ENCODE results near the gene UQCRQ. TPM values are rescaled to one million over a fixed set of nuclear protein-coding genes. Genes with fewer than 3 reads are reported as not detected.

UQCRQ gene
- total RNA-seq, 4 donors from 2014 or later = 113 to 184 (median 126) TPM

DNA sequence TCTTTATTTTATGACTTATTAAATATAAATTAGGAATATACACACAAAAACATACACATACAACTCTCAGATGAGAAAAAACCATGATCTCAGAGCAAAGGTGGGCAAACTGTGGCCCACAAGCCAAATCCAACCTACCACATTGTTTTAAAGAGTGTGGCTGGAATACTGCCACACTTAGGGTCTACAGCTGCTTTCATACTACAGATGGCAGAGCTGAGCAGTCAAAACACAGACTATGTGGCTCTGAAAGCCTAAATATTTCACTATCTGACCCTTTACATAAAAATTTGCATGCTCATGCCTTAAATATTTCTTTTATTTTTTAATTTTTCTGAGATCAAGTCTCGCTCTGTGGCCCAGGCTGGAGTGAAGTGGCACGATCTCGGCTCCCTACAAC lies 35.3 kb downstream of the UQCRQ start:
- intact Hi-C loops (cut with DNase I) = no loop called here
- H3K4me1 ChIP-seq = no peaks in the 10 kb centered on the region
- DNase-seq (ENCODE audit: extremely low spot score) = no peak
- 96% methylated on average over 3 of the region's 3 CpGs for WGBS
- TF ChIP-seq EP300 (IDR thresholded peaks at IDR 0.05) = no peak
- no peak for TF ChIP-seq POLR2A (IDR thresholded peaks at IDR 0.05; ENCODE audit: low read depth)
- no peak for TF ChIP-seq POLR2AphosphoS5 (IDR thresholded peaks at IDR 0.05)
- TF ChIP-seq, protein P1, sequence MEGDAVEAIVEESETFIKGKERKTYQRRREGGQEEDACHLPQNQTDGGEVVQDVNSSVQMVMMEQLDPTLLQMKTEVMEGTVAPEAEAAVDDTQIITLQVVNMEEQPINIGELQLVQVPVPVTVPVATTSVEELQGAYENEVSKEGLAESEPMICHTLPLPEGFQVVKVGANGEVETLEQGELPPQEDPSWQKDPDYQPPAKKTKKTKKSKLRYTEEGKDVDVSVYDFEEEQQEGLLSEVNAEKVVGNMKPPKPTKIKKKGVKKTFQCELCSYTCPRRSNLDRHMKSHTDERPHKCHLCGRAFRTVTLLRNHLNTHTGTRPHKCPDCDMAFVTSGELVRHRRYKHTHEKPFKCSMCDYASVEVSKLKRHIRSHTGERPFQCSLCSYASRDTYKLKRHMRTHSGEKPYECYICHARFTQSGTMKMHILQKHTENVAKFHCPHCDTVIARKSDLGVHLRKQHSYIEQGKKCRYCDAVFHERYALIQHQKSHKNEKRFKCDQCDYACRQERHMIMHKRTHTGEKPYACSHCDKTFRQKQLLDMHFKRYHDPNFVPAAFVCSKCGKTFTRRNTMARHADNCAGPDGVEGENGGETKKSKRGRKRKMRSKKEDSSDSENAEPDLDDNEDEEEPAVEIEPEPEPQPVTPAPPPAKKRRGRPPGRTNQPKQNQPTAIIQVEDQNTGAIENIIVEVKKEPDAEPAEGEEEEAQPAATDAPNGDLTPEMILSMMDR (IDR thresholded peaks at IDR 0.05) = no peak
- H3K9me3 ChIP-seq = no peaks in the 10 kb centered on the region
- no peaks in the 10 kb centered on the region for H3K27me3 ChIP-seq
- no peak overlapping the region for H3K4me3 ChIP-seq
- H3K36me3 ChIP-seq = peaks cover 15 to 51% (median 41%) of the 10 kb centered on the region in 4 donors
- no peak overlapping the region for H3K27ac ChIP-seq (replicated peaks in 1 of 4)

DNA sequence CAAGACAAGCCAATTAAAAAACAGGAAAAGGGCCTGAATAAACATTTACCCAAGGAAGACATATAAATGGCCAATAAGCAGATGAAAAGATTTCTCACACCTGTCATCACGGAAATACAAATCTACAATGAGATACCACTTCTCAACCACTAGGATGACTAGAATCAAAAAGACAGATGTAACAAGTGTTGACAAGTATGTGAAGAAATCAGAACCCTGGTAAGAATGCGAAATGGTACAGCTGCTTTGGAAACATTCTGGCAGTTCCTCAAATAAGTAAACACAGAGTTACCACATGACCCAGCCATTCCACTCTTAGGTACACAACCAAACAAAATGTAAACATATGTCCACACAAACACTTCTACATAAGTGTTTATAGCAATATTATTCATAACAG lies 39.5 kb downstream of the UQCRQ start:
- Histone ChIP-seq H3K9me3 (no peaks in the 10 kb centered on the region), H3K4me3 (no peak overlapping the region), H3K4me1 (no peaks in the 10 kb centered on the region), H3K36me3 (peaks cover 0 to 32% (median 22%) of the 10 kb centered on the region in 4 donors), H3K27me3 (no peaks in the 10 kb centered on the region), H3K27ac (replicated peaks in 1 of 4) (no peak overlapping the region)
- DNase-seq (ENCODE audit: extremely low spot score) = no peak
- intact Hi-C loops (cut with DNase I) = no loop called here
- WGBS = 88% methylated on average over 2 of the region's 2 CpGs
- TF ChIP-seq, protein P1 (IDR thresholded peaks at IDR 0.05) = no peak
- no peak for TF ChIP-seq POLR2AphosphoS5 (IDR thresholded peaks at IDR 0.05)
- no peak for TF ChIP-seq POLR2A (IDR thresholded peaks at IDR 0.05; ENCODE audit: low read depth)
- TF ChIP-seq EP300 (IDR thresholded peaks at IDR 0.05) = no peak

DNA sequence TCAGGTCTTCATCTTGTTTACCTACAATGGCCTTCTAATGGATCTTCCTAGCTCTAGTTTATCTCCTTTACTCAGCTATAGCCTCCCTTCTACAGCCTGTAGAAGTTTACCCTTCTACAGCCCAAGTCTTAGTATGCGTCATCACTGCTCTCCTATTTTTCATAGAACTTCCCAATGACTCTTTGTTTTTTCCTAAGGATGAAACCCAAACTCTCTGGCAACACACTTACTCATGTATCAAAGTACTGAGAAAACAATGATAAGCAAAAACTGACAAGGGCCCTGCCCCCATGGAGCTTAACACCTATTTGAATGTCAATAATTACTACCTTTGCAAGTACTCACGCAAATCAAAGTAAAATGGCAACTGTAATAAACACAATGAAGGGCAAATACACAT lies 40.7 kb downstream of the UQCRQ start:
- 99% methylated on average over 2 of the region's 2 CpGs for WGBS
- Histone ChIP-seq H3K36me3 (peaks cover 0 to 26% (median 17%) of the 10 kb centered on the region in 4 donors), H3K9me3 (no peaks in the 10 kb centered on the region), H3K4me1 (no peaks in the 10 kb centered on the region), H3K27me3 (no peaks in the 10 kb centered on the region), H3K4me3 (no peak overlapping the region), H3K27ac (replicated peaks in 1 of 4) (no peak overlapping the region)
- DNase-seq (ENCODE audit: extremely low spot score) = no peak
- TF ChIP-seq POLR2A (IDR thresholded peaks at IDR 0.05; ENCODE audit: low read depth) = no peak
- TF ChIP-seq, protein P1 (IDR thresholded peaks at IDR 0.05) = no peak
- TF ChIP-seq EP300 (IDR thresholded peaks at IDR 0.05) = no peak
- TF ChIP-seq POLR2AphosphoS5 (IDR thresholded peaks at IDR 0.05) = no peak
- intact Hi-C loops (cut with DNase I) = no loop called here

DNA sequence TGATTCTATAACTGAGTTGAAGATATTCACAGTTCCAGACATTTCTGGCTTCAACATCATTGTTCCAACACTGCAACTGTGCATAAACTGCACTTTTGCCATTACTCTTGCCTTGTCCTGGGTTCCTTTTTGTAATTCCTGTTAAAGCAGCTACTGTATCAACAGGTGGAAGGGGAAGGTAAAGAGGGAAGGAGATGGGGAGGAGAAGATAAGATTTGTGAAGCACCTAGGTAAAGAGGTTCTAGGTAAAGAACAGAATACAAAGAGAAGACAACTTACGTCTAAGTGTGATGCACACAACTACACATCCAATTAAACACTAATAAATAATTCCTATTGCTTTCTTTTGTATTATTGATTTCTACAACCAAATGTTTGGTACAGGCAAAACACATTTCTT lies 43.3 kb downstream of the UQCRQ start:
- intact Hi-C loops (cut with DNase I) = no loop called here
- TF ChIP-seq EP300 (IDR thresholded peaks at IDR 0.05) (no peak), POLR2AphosphoS5 (IDR thresholded peaks at IDR 0.05) (no peak), POLR2A (IDR thresholded peaks at IDR 0.05; ENCODE audit: low read depth) (no peak)
- TF ChIP-seq, protein P1 (IDR thresholded peaks at IDR 0.05) = no peak
- H3K36me3 ChIP-seq = peaks cover 7 to 34% (median 22%) of the 10 kb centered on the region in 4 donors
- 84% methylated on average over 1 of the region's 1 CpG for WGBS
- peaks cover 0 to under 1% (median 0%) of the 10 kb centered on the region in 4 donors for H3K4me1 ChIP-seq
- H3K9me3 ChIP-seq = no peaks in the 10 kb centered on the region
- H3K27ac ChIP-seq (replicated peaks in 1 of 4) = no peak overlapping the region
- no peaks in the 10 kb centered on the region for H3K27me3 ChIP-seq
- H3K4me3 ChIP-seq = no peak overlapping the region
- no peak for DNase-seq (ENCODE audit: extremely low spot score)

DNA sequence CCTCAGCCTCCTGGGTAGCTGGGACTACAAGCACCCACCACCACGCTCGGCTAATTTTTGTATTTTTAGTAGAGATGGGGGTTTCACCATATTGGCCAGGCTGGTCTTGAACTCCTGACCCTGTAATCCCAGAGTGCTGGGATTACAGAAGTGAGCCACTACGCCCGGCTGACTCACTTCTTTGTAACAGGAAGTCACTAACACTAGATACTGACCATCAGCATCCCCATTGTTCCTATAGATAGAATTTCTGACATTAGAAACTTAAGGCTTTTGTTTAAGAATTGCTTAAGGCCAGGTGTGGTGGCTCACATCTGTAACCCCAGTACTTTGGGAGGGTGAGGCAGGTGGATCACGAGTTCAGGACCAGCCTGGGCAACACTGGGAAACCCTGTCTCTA lies 49.2 kb downstream of the UQCRQ start:
- no peaks in the 10 kb centered on the region for H3K27me3 ChIP-seq
- WGBS = 100% methylated on average over 5 of the region's 5 CpGs
- intact Hi-C loops (cut with DNase I) = no loop called here
- no peak overlapping the region for H3K27ac ChIP-seq (replicated peaks in 1 of 4)
- DNase-seq (ENCODE audit: extremely low spot score) = no peak
- no peaks in the 10 kb centered on the region for H3K9me3 ChIP-seq
- TF ChIP-seq POLR2AphosphoS5 (IDR thresholded peaks at IDR 0.05) = no peak
- H3K36me3 ChIP-seq = peaks cover 7 to 74% (median 37%) of the 10 kb centered on the region in 4 donors
- no peak overlapping the region for H3K4me3 ChIP-seq
- peaks cover 0 to 5% (median 0%) of the 10 kb centered on the region in 4 donors for H3K4me1 ChIP-seq
